ENCODE results near the gene BORCS5. TPM values are rescaled to one million over a fixed set of nuclear protein-coding genes. Genes with fewer than 3 reads are reported as not detected.

Gene BORCS5
- total RNA-seq, 2 experiments from 2014 or later = 41.1 to 43.3 TPM

- ChIA-PET POLR2A (interaction anchor here (2.1 to 3.7 kb wide), 2 partner anchors 18 to 39 kb away, joined by 9 to 15 read pairs; no protein-coding TSS in a partner anchor), CTCF (interaction anchor here (1.3 to 3.8 kb wide), 2 partner anchors 13 to 32 kb away, joined by 4 to 20 read pairs; no protein-coding TSS in a partner anchor)
These were observed 86.6 kb downstream of the BORCS5 start for GRCh38 chr12:12443431-12443878.

- ChIA-PET POLR2A (no interaction called here), CTCF (interaction anchor here (0.9 kb wide), 1 partner anchor 29 kb away, joined by 3 read pairs; no protein-coding TSS in a partner anchor)
These were observed 88.4 kb downstream of the BORCS5 start for GRCh38 chr12:12445165-12445881.

- ChIA-PET POLR2A (no interaction called here), CTCF (no interaction called here)
These were observed 89.0 kb downstream of the BORCS5 start for GRCh38 chr12:12445882-12446181.

- CTCF ChIA-PET = no interaction called here
- POLR2A ChIA-PET = no interaction called here
These were observed 89.9 kb downstream of the BORCS5 start for GRCh38 chr12:12446786-12447185.

GRCh38 chr12:12447236-12447635 is 90.4 kb downstream of the BORCS5 start:
- CTCF ChIA-PET = no interaction called here
- POLR2A ChIA-PET = no interaction called here

- CTCF ChIA-PET = no interaction called here
These were observed 91.0 kb downstream of the BORCS5 start for GRCh38 chr12:12447837-12448236.

GRCh38 chr12:12449533-12450025 is 92.7 kb downstream of the BORCS5 start:
- POLR2A ChIA-PET = no interaction called here
- CTCF ChIA-PET = no interaction called here

More at GRCh38 chr12:12447837-12448236, 91.0 kb downstream of the BORCS5 start:
- POLR2A ChIA-PET = no interaction called here

GRCh38 chr12:12450043-12450471 is 93.2 kb downstream of the BORCS5 start:
- CTCF ChIA-PET = no interaction called here
- POLR2A ChIA-PET = no interaction called here

GRCh38 chr12:12451098-12451497 is 94.2 kb downstream of the BORCS5 start:
- POLR2A ChIA-PET = no interaction called here
- CTCF ChIA-PET = no interaction called here

GRCh38 chr12:12452326-12452902 is 95.5 kb downstream of the BORCS5 start:
- ChIA-PET POLR2A (no interaction called here), CTCF (interaction anchor here (0.6 kb wide), 1 partner anchor 11 kb away, joined by 3 read pairs; no protein-coding TSS in a partner anchor)

GRCh38 chr12:12453635-12454034 is 96.8 kb downstream of the BORCS5 start:
- ChIA-PET POLR2A (no interaction called here), CTCF (no interaction called here)

- POLR2A ChIA-PET = no interaction called here
- CTCF ChIA-PET = no interaction called here
These were observed 97.4 kb downstream of the BORCS5 start for GRCh38 chr12:12454315-12454714.

- POLR2A ChIA-PET = interaction anchor here (0.5 to 3.1 kb wide), 3 partner anchors 15 to 26 kb away, joined by 3 to 12 read pairs (median 4); no protein-coding TSS in a partner anchor
- CTCF ChIA-PET = interaction anchor here (0.7 to 1.4 kb wide), 5 partner anchors 13 to 86 kb away, joined by 3 to 7 read pairs (median 4); no protein-coding TSS in a partner anchor
These were observed 99.8 kb downstream of the BORCS5 start for GRCh38 chr12:12456637-12457036.

- POLR2A ChIA-PET = interaction anchor here (0.7 to 2.0 kb wide), 7 partner anchors 13 to 253 kb away, joined by 3 to 28 read pairs (median 6); partner anchors contain the start of gene BORCS5
- CTCF ChIA-PET = interaction anchor here (0.6 to 2.4 kb wide), 10 partner anchors 9 to 222 kb away, joined by 3 to 12 read pairs (median 6); partner anchors contain the start of gene BORCS5
These were observed 104.4 kb downstream of the BORCS5 start for GRCh38 chr12:12460935-12461922.

- ChIA-PET POLR2A (interaction anchor here (0.8 to 2.0 kb wide), 6 partner anchors 12 to 252 kb away, joined by 3 to 28 read pairs (median 6); no protein-coding TSS in a partner anchor), CTCF (interaction anchor here (1.0 to 2.4 kb wide), 8 partner anchors 8 to 184 kb away, joined by 3 to 12 read pairs (median 6); partner anchors contain the start of gene BORCS5)
These were observed 105.0 kb downstream of the BORCS5 start for GRCh38 chr12:12461923-12462315.

- POLR2A ChIA-PET = interaction anchor here (0.6 to 1.7 kb wide), 2 partner anchors 23 to 43 kb away, joined by 3 to 5 read pairs; no protein-coding TSS in a partner anchor
- CTCF ChIA-PET = interaction anchor here (1.2 to 1.3 kb wide), 2 partner anchors 9 to 25 kb away, joined by 3 to 8 read pairs; no protein-coding TSS in a partner anchor
These were observed 108.6 kb downstream of the BORCS5 start for GRCh38 chr12:12465522-12465921.

GRCh38 chr12:12466157-12466556 is 109.3 kb downstream of the BORCS5 start:
- POLR2A ChIA-PET = interaction anchor here (1.7 kb wide), 1 partner anchor 24 kb away, joined by 5 read pairs; no protein-coding TSS in a partner anchor
- CTCF ChIA-PET = interaction anchor here (0.6 to 1.3 kb wide), 3 partner anchors 9 to 148 kb away, joined by 3 to 8 read pairs (median 3); no protein-coding TSS in a partner anchor

GRCh38 chr12:12467264-12467663 is 110.4 kb downstream of the BORCS5 start:
- ChIA-PET POLR2A (interaction anchor here (0.5 to 1.7 kb wide), 2 partner anchors 25 to 91 kb away, joined by 5 to 6 read pairs; no protein-coding TSS in a partner anchor), CTCF (no interaction called here)

Data from activated CD8-positive, alpha-beta memory T cell treated with anti-CD3 and anti-CD28 coated beads for 36 hours (primary cell).